Left renal pelvis (tissue), 4 donors: ENCODE data around the gene R3HDM1. TPM values are rescaled to one million over a fixed set of nuclear protein-coding genes. Genes with fewer than 3 reads are reported as not detected.
"Not testable (repeated sequence)": the region's sequence is repeated elsewhere in the genome, so short reads cannot be mapped to it uniquely, and the experiment has no call there.

Source experiments
- DNase-seq, 4 donors: peaks; one replicate each; pipeline ENCODE4 v3.0.0-alpha.2; 2013; ENCODE audit warnings: low read depth in 4 of 4, low spot score in 3 of 4
- polyA plus RNA-seq, 4 donors: library from polyadenylated mRNA; unstranded; fragments of 120-200 nt; gene quantifications; one replicate each; pipeline ENCODE4 v1.2.1, GENCODE V29; 2013; ENCODE audit not compliant: insufficient read length in 4 of 4

The R3HDM1 gene
- polyA plus RNA-seq, 4 donors = 27.5 to 40.4 (median 37.6) TPM

- DNase-seq = no peak
Observed at GRCh38 chr2:135563793-135564192, 32.5 kb downstream of the R3HDM1 start.

- no peak for DNase-seq
Observed at GRCh38 chr2:135570884-135571283, 39.6 kb downstream of the R3HDM1 start.

GRCh38 chr2:135573620-135574019, 42.3 kb downstream of the R3HDM1 start:
- DNase-seq = no peak

- no peak for DNase-seq
Observed at GRCh38 chr2:135581282-135581681, 50.0 kb downstream of the R3HDM1 start.

- DNase-seq = no peak
Observed at GRCh38 chr2:135582383-135582782, 51.1 kb downstream of the R3HDM1 start.

- DNase-seq = no peak
Observed at GRCh38 chr2:135585586-135585985, 54.3 kb downstream of the R3HDM1 start.

GRCh38 chr2:135586148-135586547, 54.9 kb downstream of the R3HDM1 start:
- DNase-seq = no peak

GRCh38 chr2:135587958-135588357, 56.7 kb downstream of the R3HDM1 start:
- DNase-seq = no peak

GRCh38 chr2:135590619-135591260, 59.5 kb downstream of the R3HDM1 start:
- no peak for DNase-seq

- no peak for DNase-seq
Observed at GRCh38 chr2:135600915-135601314, 69.6 kb downstream of the R3HDM1 start.

- DNase-seq = no peak
Observed at GRCh38 chr2:135603543-135603942, 72.3 kb downstream of the R3HDM1 start.

- DNase-seq = no peak
Observed at GRCh38 chr2:135607561-135607960, 76.3 kb downstream of the R3HDM1 start.

- no peak for DNase-seq
Observed at GRCh38 chr2:135612319-135612718, 81.0 kb downstream of the R3HDM1 start.

GRCh38 chr2:135615404-135615803, 84.1 kb downstream of the R3HDM1 start:
- DNase-seq = no peak

- no peak for DNase-seq
Observed at GRCh38 chr2:135617501-135618015, 86.3 kb downstream of the R3HDM1 start.

- DNase-seq = no peak
Observed at GRCh38 chr2:135620198-135620597, 88.9 kb downstream of the R3HDM1 start.

GRCh38 chr2:135629520-135629919, 98.2 kb downstream of the R3HDM1 start:
- no peak for DNase-seq

GRCh38 chr2:135630034-135630433, 98.8 kb downstream of the R3HDM1 start:
- DNase-seq = not testable (repeated sequence)

- DNase-seq = no peak
Observed at GRCh38 chr2:135630488-135630887, 99.2 kb downstream of the R3HDM1 start.

GRCh38 chr2:135633582-135633981, 102.3 kb downstream of the R3HDM1 start:
- DNase-seq = no peak

GRCh38 chr2:135635212-135635835, 104.0 kb downstream of the R3HDM1 start:
- DNase-seq = no peak

- no peak for DNase-seq
Observed at GRCh38 chr2:135636982-135637381, 105.7 kb downstream of the R3HDM1 start.
